ENCODE data around the gene ANKRD45.
"Not testable (repeated sequence)": the region's sequence is repeated elsewhere in the genome, so short reads cannot be mapped to it uniquely, and the experiment has no call there.

The ANKRD45 gene

GRCh38 chr1:173572201-173572873 lies 97.3 kb downstream of the ANKRD45 start:
- no peak for DNase-seq (ENCODE audit: low read depth in 2 of 2)

GRCh38 chr1:173570370-173571007 lies 99.2 kb downstream of the ANKRD45 start:
- DNase-seq (ENCODE audit: low read depth in 2 of 2) = no peak

- DNase-seq (ENCODE audit: low read depth in 2 of 2) = no peak
Measured at GRCh38 chr1:173568483-173568882, 101.2 kb downstream of the ANKRD45 start.

- not testable (repeated sequence) for DNase-seq (ENCODE audit: low read depth in 2 of 2)
Measured at GRCh38 chr1:173563846-173564245, 105.8 kb downstream of the ANKRD45 start.

- DNase-seq (ENCODE audit: low read depth in 2 of 2) = no peak
Measured at GRCh38 chr1:173562813-173563212, 106.8 kb downstream of the ANKRD45 start.

GRCh38 chr1:173561263-173561662 lies 108.4 kb downstream of the ANKRD45 start:
- DNase-seq (ENCODE audit: low read depth in 2 of 2) = no peak

GRCh38 chr1:173560285-173560880 lies 109.3 kb downstream of the ANKRD45 start:
- DNase-seq (ENCODE audit: low read depth in 2 of 2) = no peak

All from stimulated activated CD8-positive, alpha-beta memory T cell treated with anti-CD3 and anti-CD28 coated beads, Interleukin-7, amount 100 ng/mL, for 1 hour (primary cell).